Upper lobe of left lung (tissue), 6 donors: ENCODE measurements around the gene AFF3. TPM values are rescaled to one million over a fixed set of nuclear protein-coding genes. Genes with fewer than 3 reads are reported as not detected.

Experiments
- ATAC-seq, 2 donors: fragments of 200-7000 bp; cut with Tn5 transposase; one replicate each; pipeline ENCODE4 v1.9.1; 2022; ENCODE audit warnings: mild to moderate bottlenecking in 2 of 2, moderate library complexity in 2 of 2; ENCODE audit not compliant: low FRiP score in 2 of 2
- DNase-seq, 2 donors: peaks; one replicate each; pipeline ENCODE4 v3.0.0-alpha.2; 2019 to 2020
- H3K27ac ChIP-seq, 4 donors: fragments of 200-600 bp; sonication (generic); one replicate each; pipeline ENCODE4 v1.5.1; 2016 to 2019
- H3K27me3 ChIP-seq, 4 donors: fragments of 200-600 bp; sonication (generic); one replicate each; pipeline ENCODE4 v1.5.1; 2017 to 2019
- H3K36me3 ChIP-seq, 4 donors: fragments of 200-600 bp; sonication (generic); one replicate each; pipeline ENCODE4 v1.5.1; 2016 to 2019
- H3K4me1 ChIP-seq, 4 donors: fragments of 200-600 bp; sonication (generic); one replicate each; pipeline ENCODE4 v1.5.1; 2018 to 2019
- H3K4me3 ChIP-seq, 4 donors: fragments of 200-600 bp; sonication (generic); one replicate each; pipeline ENCODE4 v1.5.1; 2017 to 2019; ENCODE audit warnings: mild to moderate bottlenecking in 2 of 4, moderate library complexity in 1 of 4
- H3K9me3 ChIP-seq, 4 donors: fragments of 200-600 bp; sonication (generic); one replicate each; pipeline ENCODE4 v1.5.1; 2018 to 2019
- EP300 ChIP-seq, 4 donors: sonication (generic); formaldehyde crosslinking; IDR thresholded peaks; one replicate each; pipeline ENCODE4 v1.5.1; 2017; ENCODE audit warnings: antibody characterized with exemption in 4 of 4, control low read depth in 2 of 4
- POLR2A ChIP-seq, 4 donors: fragments of 450-650 bp; IDR thresholded peaks; one replicate each; pipeline ENCODE4 v1.5.1; 2016 to 2017; ENCODE audit warnings: antibody characterized with exemption in 4 of 4, mild to moderate bottlenecking in 2 of 4
- POLR2AphosphoS5 ChIP-seq, 2 donors: sonication (generic); formaldehyde crosslinking; IDR thresholded peaks; one replicate each; pipeline ENCODE4 v1.5.1; 2017; ENCODE audit warnings: antibody characterized with exemption in 2 of 2
- WGBS, 2 donors: methylation state at CpG; one replicate each; pipeline ENCODE4 v1.1.5; 2017 to 2018; 5-methylcytosine and 5-hydroxymethylcytosine counted together
- total RNA-seq, 6 donors: library from RNA; depleted of rRNA in 4 of 6; stranded (reverse); fragments of >200 nt in 4 of 6; gene quantifications; one replicate each; pipeline versions ENCODE4 v1.1.0 to v1.2.1, GENCODE V29; 2016 to 2021
- TF ChIP-seq, protein P1 (sequence below), 6 experiments: fragments of 450-650 bp in 4 of 6; fragments of 200-600 bp in 2 of 6; sonication (generic) in 2 of 6; IDR thresholded peaks; one replicate each; pipeline ENCODE4 v1.5.1; 2016 to 2019; ENCODE audit warnings: antibody characterized with exemption in 6 of 6
- donor health status: DM: no; HTN: no; CAD: no; lungs with moderate emphysema.
- donor health status: DM: no; HTN: yes; CAD: no; lungs with severe emphysema.

Gene AFF3
- total RNA-seq, 6 donors from 2014 or later, result 21.0 to 195 (median 47.9) TPM

DNA sequence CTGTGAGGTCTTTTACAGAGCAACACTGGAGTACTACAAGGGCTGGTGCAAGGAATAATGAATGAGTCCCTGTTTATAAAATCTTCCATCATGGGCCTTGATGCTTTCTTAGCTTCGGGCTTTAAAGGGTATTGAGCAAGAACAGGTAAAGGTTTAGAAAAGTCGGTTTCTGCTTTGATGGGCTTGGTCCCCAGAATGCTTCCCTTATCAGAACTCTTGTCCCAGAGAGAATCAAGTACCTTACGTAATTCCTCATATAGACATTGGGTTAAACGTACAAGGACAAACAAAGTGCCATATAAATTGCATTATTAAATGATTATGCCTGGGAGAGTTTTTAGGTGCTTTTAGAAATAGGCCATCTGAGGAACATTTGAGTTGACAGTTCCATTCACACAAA, 628.0 kb downstream of the AFF3 start:
- no peak overlapping the region for H3K4me3 ChIP-seq
- 67 to 69% methylated on average over 4 of the region's 4 CpGs for WGBS, 2 donors
- peak overlapping the region; percentile 39 to 80 (median 74) for H3K27ac ChIP-seq
- no peak for DNase-seq
- peak; percentile 34 to 58 for ATAC-seq
- H3K4me1 ChIP-seq, result peaks cover 0 to 13% (median 4%) of the 10 kb centered on the region in 4 donors
- no peaks in the 10 kb centered on the region for H3K27me3 ChIP-seq
- no peaks in the 10 kb centered on the region for H3K36me3 ChIP-seq
- TF ChIP-seq, protein P1, sequence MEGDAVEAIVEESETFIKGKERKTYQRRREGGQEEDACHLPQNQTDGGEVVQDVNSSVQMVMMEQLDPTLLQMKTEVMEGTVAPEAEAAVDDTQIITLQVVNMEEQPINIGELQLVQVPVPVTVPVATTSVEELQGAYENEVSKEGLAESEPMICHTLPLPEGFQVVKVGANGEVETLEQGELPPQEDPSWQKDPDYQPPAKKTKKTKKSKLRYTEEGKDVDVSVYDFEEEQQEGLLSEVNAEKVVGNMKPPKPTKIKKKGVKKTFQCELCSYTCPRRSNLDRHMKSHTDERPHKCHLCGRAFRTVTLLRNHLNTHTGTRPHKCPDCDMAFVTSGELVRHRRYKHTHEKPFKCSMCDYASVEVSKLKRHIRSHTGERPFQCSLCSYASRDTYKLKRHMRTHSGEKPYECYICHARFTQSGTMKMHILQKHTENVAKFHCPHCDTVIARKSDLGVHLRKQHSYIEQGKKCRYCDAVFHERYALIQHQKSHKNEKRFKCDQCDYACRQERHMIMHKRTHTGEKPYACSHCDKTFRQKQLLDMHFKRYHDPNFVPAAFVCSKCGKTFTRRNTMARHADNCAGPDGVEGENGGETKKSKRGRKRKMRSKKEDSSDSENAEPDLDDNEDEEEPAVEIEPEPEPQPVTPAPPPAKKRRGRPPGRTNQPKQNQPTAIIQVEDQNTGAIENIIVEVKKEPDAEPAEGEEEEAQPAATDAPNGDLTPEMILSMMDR (IDR thresholded peaks at IDR 0.05), result no peak
- TF ChIP-seq POLR2A (IDR thresholded peaks at IDR 0.05), result no peak
- peak in 1 of 4 donors; percentile 59 for TF ChIP-seq EP300 (IDR thresholded peaks at IDR 0.05)
- no peaks in the 10 kb centered on the region for H3K9me3 ChIP-seq

DNA sequence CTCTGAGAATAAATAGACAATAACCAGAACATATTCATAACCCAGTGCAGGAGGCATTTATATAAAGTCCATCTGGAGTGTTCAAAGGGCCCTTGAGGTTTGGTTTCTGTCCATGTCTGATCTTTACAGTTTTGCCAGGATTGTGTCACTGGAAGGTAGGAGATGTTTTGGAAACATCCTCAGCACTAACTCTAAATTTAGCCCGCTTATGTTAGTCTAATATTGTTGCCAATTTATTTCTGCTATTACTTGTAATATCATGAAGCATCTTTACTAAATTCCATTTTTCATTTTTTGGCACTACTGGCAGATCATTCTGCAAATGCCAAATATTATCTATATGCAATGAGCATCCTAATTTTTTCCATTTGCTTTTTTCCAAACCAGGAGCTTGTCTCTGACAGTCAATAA, 630.2 kb downstream of the AFF3 start:
- 46 to 57% methylated on average over 1 of the region's 1 CpG for WGBS, 2 donors
- Histone ChIP-seq H3K36me3 (no peaks in the 10 kb centered on the region), H3K4me1 (peaks cover 0 to 13% (median 4%) of the 10 kb centered on the region in 4 donors), H3K4me3 (no peak overlapping the region), H3K27ac (peak overlapping the region in 1 of 4 donors; percentile 2), H3K27me3 (no peaks in the 10 kb centered on the region), H3K9me3 (no peaks in the 10 kb centered on the region)
- DNase-seq (no peak), ATAC-seq (no peak)
- TF ChIP-seq POLR2AphosphoS5 (IDR thresholded peaks at IDR 0.05) (no peak), POLR2A (IDR thresholded peaks at IDR 0.05) (no peak), EP300 (IDR thresholded peaks at IDR 0.05) (no peak)
- TF ChIP-seq, protein P1 (IDR thresholded peaks at IDR 0.05), result no peak

DNA sequence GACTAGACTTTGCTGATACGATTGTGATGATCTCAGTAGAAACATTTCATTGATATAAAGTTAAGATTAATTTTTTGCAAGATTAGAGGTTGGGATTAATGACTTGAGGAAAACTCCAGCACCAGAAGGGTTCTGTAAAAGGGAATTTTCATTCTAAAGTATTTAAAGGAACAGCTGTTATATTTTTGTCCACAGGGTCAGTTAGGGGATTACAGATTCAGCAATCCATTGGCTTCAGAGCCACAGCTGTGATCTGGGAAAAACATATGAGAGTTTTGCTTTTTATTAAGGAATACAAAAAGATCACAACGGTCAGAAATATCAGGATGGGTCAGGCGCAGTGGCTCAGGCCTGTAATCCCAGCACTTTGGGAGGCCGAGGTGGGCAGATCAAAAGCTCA, 633.0 kb downstream of the AFF3 start:
- WGBS, 2 donors, result 69 to 75% methylated on average over 4 of the region's 4 CpGs
- Histone ChIP-seq H3K27me3 (no peaks in the 10 kb centered on the region), H3K4me3 (no peak overlapping the region), H3K4me1 (peaks cover 0 to 7% (median 2%) of the 10 kb centered on the region in 4 donors), H3K27ac (peak overlapping the region in 1 of 4 donors; percentile 75), H3K36me3 (no peaks in the 10 kb centered on the region), H3K9me3 (no peaks in the 10 kb centered on the region)
- no peak for ATAC-seq
- TF ChIP-seq POLR2AphosphoS5 (IDR thresholded peaks at IDR 0.05) (no peak), POLR2A (IDR thresholded peaks at IDR 0.05) (no peak), EP300 (IDR thresholded peaks at IDR 0.05) (no peak)
- TF ChIP-seq, protein P1 (IDR thresholded peaks at IDR 0.05), result no peak
- no peak for DNase-seq

DNA sequence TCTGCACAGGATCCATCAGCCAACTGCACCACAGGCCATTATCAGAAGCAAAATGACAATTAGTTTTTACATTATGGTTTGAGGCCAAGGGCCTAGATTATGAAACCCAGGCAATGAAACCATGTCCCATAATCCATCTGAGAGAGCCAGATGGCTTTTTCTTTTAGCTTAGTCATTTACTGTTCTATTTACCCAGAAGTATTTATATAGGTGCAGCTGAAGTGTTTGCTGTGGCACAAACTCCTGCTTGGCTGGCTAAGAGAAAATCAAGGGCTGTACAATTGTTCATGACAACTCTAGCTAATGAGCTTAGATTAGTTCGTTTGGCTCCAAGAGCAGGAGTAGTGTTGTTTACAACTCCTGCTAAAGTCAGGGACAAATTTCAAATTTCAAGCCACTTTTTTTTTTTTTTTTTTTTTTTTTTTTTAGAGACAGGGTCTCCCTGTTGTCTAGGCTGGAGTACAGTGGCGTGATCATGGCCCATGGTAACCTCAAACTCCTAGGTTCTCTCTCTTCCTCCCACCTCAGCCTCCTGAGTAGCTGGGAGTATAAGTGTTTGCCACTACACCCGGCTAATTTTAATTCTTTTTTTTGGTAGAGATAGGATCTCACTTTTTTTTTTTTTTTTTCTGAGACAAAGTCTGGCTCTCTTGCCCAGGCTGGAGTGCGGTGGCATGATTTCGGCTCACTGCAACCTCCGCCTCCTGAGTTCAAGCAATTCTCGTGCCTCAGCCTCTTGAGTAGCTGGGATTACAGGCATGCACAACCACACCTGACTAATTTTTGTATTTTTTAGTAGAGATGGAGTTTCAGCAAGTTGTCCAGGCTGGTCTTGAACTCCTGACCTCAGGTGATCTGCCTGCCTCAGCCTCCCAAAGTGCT, 634.2 kb downstream of the AFF3 start:
- 71 to 78% methylated on average over 7 of the region's 7 CpGs for WGBS, 2 donors
- Histone ChIP-seq H3K9me3 (no peaks in the 10 kb centered on the region), H3K27me3 (no peaks in the 10 kb centered on the region), H3K4me3 (no peak overlapping the region), H3K4me1 (peaks cover 0 to 10% (median 0%) of the 10 kb centered on the region in 4 donors), H3K36me3 (no peaks in the 10 kb centered on the region), H3K27ac (peak overlapping the region; percentile 31 to 75 (median 62))
- peak in 1 of 2 donors; percentile 11 for TF ChIP-seq POLR2AphosphoS5 (IDR thresholded peaks at IDR 0.05)
- peak in 1 of 4 donors; percentile 72 for TF ChIP-seq EP300 (IDR thresholded peaks at IDR 0.05)
- TF ChIP-seq POLR2A (IDR thresholded peaks at IDR 0.05), result no peak
- DNase-seq (peak in 1 of 2 donors; percentile 74), ATAC-seq (peak; percentile 49 to 88)

DNA sequence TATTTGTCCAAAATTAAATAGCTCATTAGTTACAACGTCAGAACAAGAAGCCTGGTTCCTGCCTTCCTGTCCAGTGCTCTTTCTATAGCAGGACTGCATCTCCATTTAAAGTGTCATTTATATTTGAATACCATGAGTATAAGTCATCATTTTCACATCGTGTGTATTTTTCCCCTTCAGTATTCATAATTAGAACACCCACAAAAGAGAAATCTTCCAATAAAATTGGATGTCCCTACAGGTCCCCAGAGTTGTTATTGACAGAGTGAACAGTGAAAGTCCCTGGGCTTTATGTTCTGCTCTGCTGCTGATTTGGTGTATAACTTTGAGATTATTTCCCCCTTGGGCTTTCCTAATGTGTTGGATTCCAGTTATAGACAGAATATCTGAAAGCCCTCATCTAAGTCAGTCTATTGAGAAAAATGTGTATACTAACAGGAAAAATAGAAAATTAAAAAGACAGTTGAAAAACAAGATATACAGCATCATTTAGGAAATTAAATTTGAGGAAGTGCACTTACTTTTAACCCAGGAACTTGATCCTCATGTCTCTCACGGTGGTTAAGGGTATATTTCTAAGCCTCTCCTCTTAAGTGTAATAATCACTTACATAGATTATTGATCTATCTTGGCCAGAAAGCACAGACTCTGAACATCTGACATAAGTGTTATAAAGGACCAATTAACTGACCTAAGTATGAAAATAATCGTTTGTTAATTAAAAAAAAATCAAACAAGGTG, 637.4 kb downstream of the AFF3 start:
- DNase-seq (no peak), ATAC-seq (no peak)
- H3K4me1 ChIP-seq, result peaks cover 0 to 7% (median 0%) of the 10 kb centered on the region in 4 donors
- peak overlapping the region; percentile 24 to 69 (median 42) for H3K27ac ChIP-seq
- H3K36me3 ChIP-seq, result no peaks in the 10 kb centered on the region
- H3K27me3 ChIP-seq, result no peaks in the 10 kb centered on the region
- TF ChIP-seq EP300 (IDR thresholded peaks at IDR 0.05) (no peak), POLR2A (IDR thresholded peaks at IDR 0.05) (no peak), POLR2AphosphoS5 (IDR thresholded peaks at IDR 0.05) (no peak)
- TF ChIP-seq, protein P1 (IDR thresholded peaks at IDR 0.05), result no peak
- WGBS, 2 donors, result 33% methylated on average over 4 of the region's 4 CpGs
- no peak overlapping the region for H3K4me3 ChIP-seq
- H3K9me3 ChIP-seq, result no peaks in the 10 kb centered on the region
